A549 treated with AZD9567 at 1 μM for 4 hours (cell line): ENCODE measurements around the gene APOM. TPM values are rescaled to one million over a fixed set of nuclear protein-coding genes. Genes with fewer than 3 reads are reported as not detected.

Experiments used
- total RNA-seq: library from RNA; stranded (reverse); fragments of 200-300 nt; extraction: Qiagen RNA extraction; gene quantifications from 5 replicates; pipeline ENCODE4 v1.2.3, GENCODE V29; 2022; ENCODE audit not compliant: insufficient read depth

The APOM gene
- 3.0 to 6.4 TPM (median 3.4 TPM) in 5 replicates for total RNA-seq

GRCh38 chr6:31655349-31656237 is at the start of gene APOM:
Gene APOM (plus strand): TSS chr6:31655894. CDS start chr6:31655967, 73 bp downstream.

GRCh38 chr6:31614684-31615578 is 40.8 kb upstream of the APOM start, which contains the start of gene AIF1:
Gene AIF1 (plus strand): TSS chr6:31615234. CDS start chr6:31615330, 96 bp downstream.

GRCh38 chr6:31620586-31621319 is 34.9 kb upstream of the APOM start, which contains the start of gene PRRC2A:
Gene PRRC2A (plus strand): TSS chr6:31620715. CDS start chr6:31622790, 2,075 bp downstream.

GRCh38 chr6:31660381-31661261 is 4.9 kb downstream of the APOM start, which contains the start of gene C6orf47:
Gene C6orf47 (minus strand): TSS chr6:31660778. CDS start chr6:31659947, 831 bp downstream.

GRCh38 chr6:31664790-31665500 is 9.3 kb downstream of the APOM start, which contains the start of gene GPANK1:
Gene GPANK1 (minus strand): TSS chr6:31664997. CDS start chr6:31664478, 519 bp downstream.

GRCh38 chr6:31665501-31666336 is 10.0 kb downstream of the APOM start, which contains the start of gene CSNK2B:
Gene CSNK2B (plus strand): TSS chr6:31666080. CDS start chr6:31666832, 752 bp downstream.

GRCh38 chr6:31669676-31670075 is 14.0 kb downstream of the APOM start, which contains the start of gene LY6G5B:
Gene LY6G5B (plus strand): TSS chr6:31669976. CDS start chr6:31670951, 975 bp downstream.

GRCh38 chr6:31680226-31681134 is 24.8 kb downstream of the APOM start, which contains the start of gene LY6G5C:
Gene LY6G5C (minus strand): TSS chr6:31681067. CDS start chr6:31680373, 694 bp downstream.

GRCh38 chr6:31702819-31703716 is 47.4 kb downstream of the APOM start, which contains the start of gene ABHD16A:
Gene ABHD16A (minus strand): TSS chr6:31703324. CDS start chr6:31703281, 43 bp downstream.

GRCh38 chr6:31706599-31706998 is 50.9 kb downstream of the APOM start, which contains the start of gene LY6G6F:
Gene LY6G6F (plus strand): TSS chr6:31706866. CDS start chr6:31706907, 41 bp downstream.

Other genes starting within 250 kb of the APOM start
- 6.3 to 10.0 TPM (median 7.2 TPM) in 5 replicates for gene MICB, start 157.7 kb upstream of the APOM start, total RNA-seq
- gene MCCD1, start 126.9 kb upstream of the APOM start, total RNA-seq = not detected in 5 replicates
- 335 to 403 TPM (median 384 TPM) in 5 replicates for gene DDX39B, start 113.9 kb upstream of the APOM start, total RNA-seq
- gene ATP6V1G2, start 109.3 kb upstream of the APOM start, total RNA-seq = 0.43 to 0.72 TPM (median 0.55 TPM) in 4 of 5 replicates, not detected in the other
- 10.5 to 15.8 TPM (median 11.3 TPM) in 5 replicates for gene NFKBIL1, start 108.3 kb upstream of the APOM start, total RNA-seq
- gene LTA, start 83.6 kb upstream of the APOM start, total RNA-seq = 0.07 to 0.21 TPM (median 0.08 TPM) in 3 of 5 replicates, not detected in the others
- gene TNF, start 80.3 kb upstream of the APOM start, total RNA-seq = 0.09 to 0.10 TPM (median 0.10 TPM) in 3 of 5 replicates, not detected in the others
- gene LTB, start 73.5 kb upstream of the APOM start, total RNA-seq = 0.28 to 0.37 TPM (median 0.33 TPM) in 4 of 5 replicates, not detected in the other
- 0.36 to 0.58 TPM (median 0.39 TPM) in 3 of 5 replicates, not detected in the others for gene LST1, start 69.6 kb upstream of the APOM start, total RNA-seq
- gene NCR3, start 62.9 kb upstream of the APOM start, total RNA-seq = not detected in 5 replicates
- not detected in 5 replicates for gene AIF1, start 40.7 kb upstream of the APOM start, total RNA-seq
- gene PRRC2A, start 35.2 kb upstream of the APOM start, total RNA-seq = 51.3 to 92.7 TPM (median 87.1 TPM) in 5 replicates
- 106 to 149 TPM (median 137 TPM) in 5 replicates for gene BAG6, start 3.2 kb upstream of the APOM start, total RNA-seq
- gene C6orf47, start 4.9 kb downstream of the APOM start, total RNA-seq = 11.3 to 12.5 TPM (median 11.8 TPM) in 5 replicates
- 8.7 to 11.6 TPM (median 10.2 TPM) in 5 replicates for gene GPANK1, start 9.1 kb downstream of the APOM start, total RNA-seq
- 167 to 183 TPM (median 175 TPM) in 5 replicates for gene CSNK2B, start 10.2 kb downstream of the APOM start, total RNA-seq
- 4.5 to 5.2 TPM (median 5.0 TPM) in 4 of 5 replicates, not detected in the other for gene LY6G5B, start 14.1 kb downstream of the APOM start, total RNA-seq
- 0.87 to 3.8 TPM (median 1.6 TPM) in 5 replicates for gene LY6G5C, start 25.2 kb downstream of the APOM start, total RNA-seq
- gene ABHD16A, start 47.4 kb downstream of the APOM start, total RNA-seq = 13.9 to 20.0 TPM (median 18.3 TPM) in 5 replicates
- not detected in 5 replicates for gene LY6G6F, start 51.0 kb downstream of the APOM start, total RNA-seq
- gene LY6G6D, start 59.5 kb downstream of the APOM start, total RNA-seq = not detected in 5 replicates
- 0.09 to 0.12 TPM (median 0.10 TPM) in 3 of 5 replicates, not detected in the others for gene LY6G6C, start 65.9 kb downstream of the APOM start, total RNA-seq
- gene MPIG6B, start 67.5 kb downstream of the APOM start, total RNA-seq = 0.07 TPM in 1 of 5 replicates, not detected in the others
- 18.1 to 32.1 TPM (median 29.3 TPM) in 5 replicates for gene DDAH2, start 73.4 kb downstream of the APOM start, total RNA-seq
- gene CLIC1, start 80.6 kb downstream of the APOM start, total RNA-seq = 451 to 493 TPM (median 458 TPM) in 5 replicates
- 5.2 to 15.2 TPM (median 14.0 TPM) in 5 replicates for gene MSH5, start 84.1 kb downstream of the APOM start, total RNA-seq
- 3.0 to 4.6 TPM (median 3.9 TPM) in 4 of 5 replicates, not detected in the other for gene SAPCD1, start 106.8 kb downstream of the APOM start, total RNA-seq
- 1.6 to 4.5 TPM (median 1.8 TPM) in 5 replicates for gene VWA7, start 121.4 kb downstream of the APOM start, total RNA-seq
- gene VARS1, start 139.9 kb downstream of the APOM start, total RNA-seq = 46.5 to 58.0 TPM (median 53.6 TPM) in 5 replicates
- 42.7 to 60.2 TPM (median 57.9 TPM) in 5 replicates for gene LSM2, start 151.1 kb downstream of the APOM start, total RNA-seq
- gene HSPA1L, start 159.4 kb downstream of the APOM start, total RNA-seq = 0.97 to 1.8 TPM (median 1.1 TPM) in 5 replicates
- 189 to 295 TPM (median 214 TPM) in 5 replicates for gene HSPA1A, start 159.6 kb downstream of the APOM start, total RNA-seq
- gene HSPA1B, start 171.8 kb downstream of the APOM start, total RNA-seq = 154 to 227 TPM (median 167 TPM) in 5 replicates
- gene NEU1, start 206.9 kb downstream of the APOM start, total RNA-seq = 27.6 to 34.9 TPM (median 30.4 TPM) in 5 replicates
- 0.05 TPM in 1 of 5 replicates, not detected in the others for gene SLC44A4, start 223.1 kb downstream of the APOM start, total RNA-seq
- 25.4 to 29.9 TPM (median 28.1 TPM) in 5 replicates for gene EHMT2, start 241.8 kb downstream of the APOM start, total RNA-seq
- gene ZBTB12, start 246.2 kb downstream of the APOM start, total RNA-seq = 2.9 to 3.6 TPM (median 3.3 TPM) in 5 replicates